Spleen (tissue), 11 donors: Measurements from ENCODE around the gene PRKG1. TPM values are rescaled to one million over a fixed set of nuclear protein-coding genes. Genes with fewer than 3 reads are reported as not detected.

ENCODE experiments used
- DNase-seq: peaks from one replicate; pipeline ENCODE4 v3.0.0-alpha.2; 2020
- H3K27ac ChIP-seq, 8 donors: fragments of 200-600 bp; sonication (generic) in 7 of 8; 1 replicate in 4 of 8; 2 replicates in 4 of 8; pipeline versions ENCODE4 v1.5.0 to v1.8.0; 2016 to 2021; ENCODE audit warnings: inconsistent platforms in 4 of 8, mild to moderate bottlenecking in 4 of 8, moderate library complexity in 1 of 8
- H3K27me3 ChIP-seq, 7 donors: fragments of 200-600 bp; sonication (generic) in 6 of 7; replicated peaks in 1 of 7; 1 replicate in 4 of 7; 2 replicates in 3 of 7; pipeline versions ENCODE4 v1.5.0 to v1.8.0; 2016 to 2021; ENCODE audit warnings: inconsistent platforms in 3 of 7, mild to moderate bottlenecking in 1 of 7
- H3K36me3 ChIP-seq, 6 donors: fragments of 200-600 bp; sonication (generic) in 5 of 6; 1 replicate in 4 of 6; 2 replicates in 2 of 6; pipeline versions ENCODE4 v1.5.0 to v1.8.0; 2016 to 2021; ENCODE audit warnings: inconsistent platforms in 2 of 6
- H3K4me1 ChIP-seq, 6 donors: fragments of 200-600 bp; sonication (generic) in 5 of 6; 1 replicate in 3 of 6; 2 replicates in 3 of 6; pipeline versions ENCODE4 v1.5.0 to v1.8.0; 2016 to 2021; ENCODE audit warnings: inconsistent platforms in 3 of 6
- H3K4me3 ChIP-seq, 8 donors: fragments of 200-600 bp; sonication (generic) in 7 of 8; 1 replicate in 4 of 8; 2 replicates in 4 of 8; pipeline versions ENCODE4 v1.5.0 to v1.8.0; 2016 to 2021; ENCODE audit warnings: inconsistent platforms in 4 of 8, mild to moderate bottlenecking in 4 of 8, moderate library complexity in 2 of 8
- H3K9me3 ChIP-seq, 8 donors: fragments of 200-600 bp; sonication (generic) in 7 of 8; 1 replicate in 4 of 8; 2 replicates in 4 of 8; pipeline versions ENCODE4 v1.5.0 to v1.8.0; 2016 to 2021; ENCODE audit warnings: inconsistent platforms in 4 of 8
- CTCF ChIP-seq, 11 experiments: fragments of 200-600 bp in 7 of 11; fragments of 450-650 bp in 4 of 11; sonication (generic) in 4 of 11; IDR thresholded peaks in 8 of 11; conservative IDR thresholded peaks in 3 of 11; 1 replicate in 7 of 11; 2 replicates in 4 of 11; pipeline versions ENCODE4 v1.4.0 to v1.8.0; 2016 to 2021; ENCODE audit warnings: antibody characterized with exemption in 11 of 11, inconsistent platforms in 4 of 11, mild to moderate bottlenecking in 1 of 11
- POLR2A ChIP-seq, 3 donors: fragments of 450-650 bp; IDR thresholded peaks; one replicate each; pipeline ENCODE4 v1.5.1; 2017; ENCODE audit warnings: antibody characterized with exemption in 3 of 3, mild to moderate bottlenecking in 1 of 3
- POLR2AphosphoS5 ChIP-seq, 3 donors: sonication (generic); formaldehyde crosslinking; IDR thresholded peaks; one replicate each; pipeline ENCODE4 v1.5.1; 2017; ENCODE audit warnings: antibody characterized with exemption in 3 of 3
- WGBS, 5 donors: extraction: QIAGEN DNeasy Blood & Tissue Kit in 3 of 5; methylation state at CpG; one replicate each; pipeline versions ENCODE4 v1.1.5 to v1.1.7; 2013 to 2018; 5-methylcytosine and 5-hydroxymethylcytosine counted together
- intact Hi-C: fragments of 100-400 bp; cut with DNase I; formaldehyde crosslinking; loops from one replicate; pipeline ENCODE4 v1.15.0; 2023; ENCODE audit warnings: low total_unique reads
- polyA plus RNA-seq, 3 donors: library from polyadenylated mRNA; stranded (reverse); fragments of 200-250 nt; gene quantifications; one replicate each; pipeline ENCODE4 v1.2.1, GENCODE V29; 2013
- total RNA-seq, 7 donors: library from RNA; depleted of rRNA in 3 of 7; stranded (reverse); fragments of >200 nt in 3 of 7; fragmentation: NEBNext Ultra II Directional in 4 of 7; extraction: Animal tissue kit (Norgen Biotek cat#: 25700) in 4 of 7; gene quantifications; one replicate each; pipeline versions ENCODE4 v1.1.0 to v1.2.1, GENCODE V29; 2016 to 2021
- donor health status: healthy with polysubstance abuse.
- donor health status: DM: no; HTN: no; CAD: no; lungs with moderate emphysema.
- donor health status: DM: no; HTN: no; CAD: no.
- donor health status: Bipolar disorder and iron deficiency.
- donor health status: healthy.
- donor health status: DM: no; HTN: no; CAD: no.
- donor health status: DM: yes; HTN: yes; CAD: no.

PRKG1 gene
- total and polyA plus RNA-seq, 10 donors, result 0.65 to 10.5 (median 7.2) TPM

DNA sequence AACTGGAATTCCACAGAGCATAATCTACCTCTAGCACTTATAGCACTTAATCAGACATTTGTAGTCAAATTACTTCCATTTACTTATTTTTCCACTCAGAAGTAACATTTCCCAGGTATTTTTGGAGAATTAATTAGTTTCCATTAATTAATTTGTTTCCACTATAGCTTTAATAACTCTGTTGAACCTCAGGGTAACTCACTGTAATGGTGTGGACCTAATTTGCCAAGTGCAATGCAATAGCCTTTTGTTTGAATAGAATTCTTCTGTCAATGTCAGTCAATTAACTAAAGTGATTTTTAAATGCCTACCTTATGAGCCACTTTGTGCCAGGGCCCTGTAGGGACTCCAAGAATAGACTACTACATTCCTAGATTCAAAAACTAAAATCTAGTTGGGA lies 509.7 kb downstream of the PRKG1 start:
- DNase-seq, result no peak
- Histone ChIP-seq H3K36me3 (no peaks in the 10 kb centered on the region), H3K27ac (no peak overlapping the region), H3K9me3 (peaks cover 0 to 24% (median 18%) of the 10 kb centered on the region in 8 donors), H3K4me3 (no peak overlapping the region), H3K4me1 (no peaks in the 10 kb centered on the region), H3K27me3 (no peaks in the 10 kb centered on the region)
- intact Hi-C loops, result no loop called here
- TF ChIP-seq POLR2A (IDR thresholded peaks at IDR 0.05) (no peak), POLR2AphosphoS5 (IDR thresholded peaks at IDR 0.05) (no peak), CTCF (IDR thresholded peaks at IDR 0.05 in 8 of 11, conservative IDR thresholded peaks at IDR 0.05 in 3 of 11) (no peak)

DNA sequence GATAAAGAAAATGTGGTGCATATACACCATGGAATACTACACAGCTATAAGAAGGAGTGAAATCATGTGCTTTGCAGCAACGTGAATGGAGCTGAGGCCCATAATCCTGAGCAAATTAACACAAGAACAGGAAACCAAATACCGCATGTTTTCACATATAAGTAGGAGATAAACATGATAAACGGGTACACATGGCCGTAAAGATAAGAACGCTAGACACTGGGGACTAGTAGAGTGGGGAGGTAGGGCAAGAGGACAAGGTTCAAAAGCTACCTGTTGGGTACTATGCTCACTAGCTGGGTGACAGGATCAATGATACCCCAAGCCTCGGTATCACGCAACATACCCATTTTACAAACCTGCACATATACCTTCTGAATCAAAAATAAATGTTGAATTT lies 511.5 kb downstream of the PRKG1 start:
- intact Hi-C loops, result no loop called here
- no peaks in the 10 kb centered on the region for H3K4me1 ChIP-seq
- no peak for DNase-seq
- H3K36me3 ChIP-seq, result no peaks in the 10 kb centered on the region
- H3K9me3 ChIP-seq, result peaks cover 0 to 21% (median 15%) of the 10 kb centered on the region in 8 donors
- H3K27ac ChIP-seq, result no peak overlapping the region
- H3K4me3 ChIP-seq, result no peak overlapping the region
- WGBS, 5 donors, result 83 to 92% (median 88%) methylated on average over 7 of the region's 7 CpGs
- no peaks in the 10 kb centered on the region for H3K27me3 ChIP-seq
- TF ChIP-seq CTCF (IDR thresholded peaks at IDR 0.05 in 8 of 11, conservative IDR thresholded peaks at IDR 0.05 in 3 of 11), result no peak
- TF ChIP-seq POLR2AphosphoS5 (IDR thresholded peaks at IDR 0.05), result no peak
- TF ChIP-seq POLR2A (IDR thresholded peaks at IDR 0.05), result no peak

- Histone ChIP-seq H3K4me3 (no peak overlapping the region), H3K27me3 (no peaks in the 10 kb centered on the region), H3K9me3 (no peaks in the 10 kb centered on the region), H3K27ac (no peak overlapping the region), H3K4me1 (no peaks in the 10 kb centered on the region), H3K36me3 (no peaks in the 10 kb centered on the region)
- 82 to 98% (median 94%) methylated on average over 1 of the region's 1 CpG for WGBS, 5 donors
- intact Hi-C loops, result no loop called here
- TF ChIP-seq CTCF (IDR thresholded peaks at IDR 0.05 in 8 of 11, conservative IDR thresholded peaks at IDR 0.05 in 3 of 11) (no peak), POLR2AphosphoS5 (IDR thresholded peaks at IDR 0.05) (no peak), POLR2A (IDR thresholded peaks at IDR 0.05) (no peak)
- no peak for DNase-seq
Measured at GRCh38 chr10:51588984-51589383, 514.7 kb downstream of the PRKG1 start.

GRCh38 chr10:51590818-51591217 lies 516.5 kb downstream of the PRKG1 start:
- 88 to 94% (median 88%) methylated on average over 2 of the region's 2 CpGs for WGBS, 5 donors
- Histone ChIP-seq H3K4me3 (no peak overlapping the region), H3K27me3 (no peaks in the 10 kb centered on the region), H3K36me3 (no peaks in the 10 kb centered on the region), H3K27ac (no peak overlapping the region), H3K4me1 (no peaks in the 10 kb centered on the region), H3K9me3 (no peaks in the 10 kb centered on the region)
- intact Hi-C loops, result no loop called here
- DNase-seq, result no peak
- TF ChIP-seq POLR2AphosphoS5 (IDR thresholded peaks at IDR 0.05) (no peak), CTCF (IDR thresholded peaks at IDR 0.05 in 8 of 11, conservative IDR thresholded peaks at IDR 0.05 in 3 of 11) (no peak)
